Prostate gland (tissue), 2 donors: ENCODE measurements around the gene RSPH9. TPM values are rescaled to one million over a fixed set of nuclear protein-coding genes. Genes with fewer than 3 reads are reported as not detected.

Source experiments
- DNase-seq: peaks from one replicate; pipeline ENCODE4 v3.0.0-alpha.2; 2019; ENCODE audit warnings: low spot score
- H3K27ac ChIP-seq, 2 donors: fragments of 200-600 bp; sonication (generic); 2 replicates each; pipeline ENCODE4 v1.5.1; 2017 to 2019
- H3K27me3 ChIP-seq: fragments of 200-600 bp; sonication (generic); replicated peaks from 2 replicates; pipeline ENCODE4 v1.5.1; 2019; ENCODE audit not compliant: insufficient read depth
- H3K36me3 ChIP-seq, 2 donors: fragments of 200-600 bp; sonication (generic); 1 replicate in 1 of 2; 2 replicates in 1 of 2; pipeline versions ENCODE4 v1.5.1 to v1.8.1; 2017 to 2019
- H3K4me1 ChIP-seq: fragments of 200-600 bp; sonication (generic); replicated peaks from 2 replicates; pipeline ENCODE4 v1.5.1; 2019
- H3K4me3 ChIP-seq, 2 donors: fragments of 200-600 bp; sonication (generic); 2 replicates each; pipeline ENCODE4 v1.5.1; 2017 to 2019
- H3K9me3 ChIP-seq: fragments of 200-600 bp; sonication (generic); 2 replicates; pipeline ENCODE4 v1.5.1; 2017
- POLR2A ChIP-seq: fragments of 450-650 bp; IDR thresholded peaks from one replicate; pipeline ENCODE4 v1.6.1; 2016; ENCODE audit warnings: antibody characterized with exemption, mild to moderate bottlenecking
- POLR2AphosphoS5 ChIP-seq: sonication (generic); formaldehyde crosslinking; IDR thresholded peaks from one replicate; pipeline ENCODE4 v1.6.1; 2017; ENCODE audit warnings: antibody characterized with exemption
- WGBS: methylation state at CpG from one replicate; pipeline ENCODE4 v1.1.5; 2018; 5-methylcytosine and 5-hydroxymethylcytosine counted together
- intact Hi-C: fragments of 100-400 bp; cut with DNase I; formaldehyde crosslinking; loops from one replicate; pipeline ENCODE4 v1.14.2; 2022
- total RNA-seq, 2 donors: library from RNA; depleted of rRNA; stranded (reverse); fragments of >200 nt; gene quantifications; one replicate each; pipeline ENCODE4 v1.1.0, GENCODE V29; 2016
- TF ChIP-seq, protein P1 (sequence below), 4 experiments: fragments of 200-600 bp in 2 of 4; fragments of 450-650 bp in 2 of 4; sonication (generic) in 2 of 4; IDR thresholded peaks; 1 replicate in 3 of 4; 2 replicates in 1 of 4; pipeline ENCODE4 v1.5.1; 2016 to 2019; ENCODE audit warnings: antibody characterized with exemption in 4 of 4, mild to moderate bottlenecking in 2 of 4, moderate library complexity in 2 of 4

Gene RSPH9
- total RNA-seq, 2 donors from 2014 or later = 0.23 to 1.9 TPM

DNA sequence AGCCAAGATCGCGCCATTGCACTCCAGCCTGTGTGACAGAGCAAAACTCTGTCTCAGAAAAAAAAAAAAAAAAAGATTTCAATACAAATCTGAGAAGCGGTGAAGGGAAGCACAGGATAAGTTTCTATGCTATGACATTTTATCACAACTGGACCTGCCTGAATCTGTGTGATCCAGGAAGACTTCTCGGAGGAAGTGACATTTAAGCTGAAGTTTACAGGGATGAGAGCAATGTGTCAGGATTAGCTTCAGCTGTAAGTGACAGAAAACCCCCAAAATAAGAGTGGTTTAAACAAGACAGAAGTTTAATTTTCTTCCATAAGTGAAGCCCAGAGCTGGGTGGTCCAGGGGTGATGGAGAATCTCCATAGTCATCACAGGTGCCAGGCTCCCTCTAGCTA, 76.2 kb downstream of the RSPH9 start:
- DNase-seq = no peak
- intact Hi-C loops = no loop called here
- Histone ChIP-seq H3K36me3 (no peaks in the 10 kb centered on the region), H3K4me1 (peaks cover 16% of the 10 kb centered on the region), H3K27ac (no peak overlapping the region), H3K27me3 (no peaks in the 10 kb centered on the region), H3K4me3 (no peak overlapping the region), H3K9me3 (no peaks in the 10 kb centered on the region)
- WGBS = 82% methylated on average over 4 of the region's 4 CpGs
- TF ChIP-seq POLR2A (no peak), POLR2AphosphoS5 (no peak)
- TF ChIP-seq, protein P1, sequence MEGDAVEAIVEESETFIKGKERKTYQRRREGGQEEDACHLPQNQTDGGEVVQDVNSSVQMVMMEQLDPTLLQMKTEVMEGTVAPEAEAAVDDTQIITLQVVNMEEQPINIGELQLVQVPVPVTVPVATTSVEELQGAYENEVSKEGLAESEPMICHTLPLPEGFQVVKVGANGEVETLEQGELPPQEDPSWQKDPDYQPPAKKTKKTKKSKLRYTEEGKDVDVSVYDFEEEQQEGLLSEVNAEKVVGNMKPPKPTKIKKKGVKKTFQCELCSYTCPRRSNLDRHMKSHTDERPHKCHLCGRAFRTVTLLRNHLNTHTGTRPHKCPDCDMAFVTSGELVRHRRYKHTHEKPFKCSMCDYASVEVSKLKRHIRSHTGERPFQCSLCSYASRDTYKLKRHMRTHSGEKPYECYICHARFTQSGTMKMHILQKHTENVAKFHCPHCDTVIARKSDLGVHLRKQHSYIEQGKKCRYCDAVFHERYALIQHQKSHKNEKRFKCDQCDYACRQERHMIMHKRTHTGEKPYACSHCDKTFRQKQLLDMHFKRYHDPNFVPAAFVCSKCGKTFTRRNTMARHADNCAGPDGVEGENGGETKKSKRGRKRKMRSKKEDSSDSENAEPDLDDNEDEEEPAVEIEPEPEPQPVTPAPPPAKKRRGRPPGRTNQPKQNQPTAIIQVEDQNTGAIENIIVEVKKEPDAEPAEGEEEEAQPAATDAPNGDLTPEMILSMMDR (IDR thresholded peaks at IDR 0.05) = no peak

Other genes starting within 250 kb of the RSPH9 start
- 10 to 100 TPM; 18.0 to 38.1 TPM for gene ABCC10, start 217.5 kb upstream of the RSPH9 start, total RNA-seq
- 10 to 100 TPM; 13.5 to 46.1 TPM for gene DLK2, start 189.5 kb upstream of the RSPH9 start, total RNA-seq
- 10 to 100 TPM; 29.1 to 51.6 TPM for gene TJAP1, start 167.5 kb upstream of the RSPH9 start, total RNA-seq
- 1 to 10 TPM in 1 of 2 donors, under 1 TPM in 1; 0.68 to 4.0 TPM for gene LRRC73, start 134.7 kb upstream of the RSPH9 start, total RNA-seq
- 100 to 1,000 TPM; 162 to 180 TPM for gene YIPF3, start 128.1 kb upstream of the RSPH9 start, total RNA-seq
- 10 to 100 TPM; 24.4 to 37.2 TPM for gene POLR1C, start 127.9 kb upstream of the RSPH9 start, total RNA-seq
- 10 to 100 TPM; 17.9 to 33.3 TPM for gene XPO5, start 69.0 kb upstream of the RSPH9 start, total RNA-seq
- gene POLH, start 68.9 kb upstream of the RSPH9 start, total RNA-seq = 10 to 100 TPM in 1 of 2 donors, 1 to 10 TPM in 1; 9.2 to 11.8 TPM
- gene GTPBP2, start 15.8 kb upstream of the RSPH9 start, total RNA-seq = 10 to 100 TPM; 22.4 to 54.9 TPM
- gene MAD2L1BP, start 9.2 kb upstream of the RSPH9 start, total RNA-seq = 10 to 100 TPM; 24.9 to 46.8 TPM
- 10 to 100 TPM; 56.6 to 56.9 TPM for gene MRPS18A, start 42.8 kb downstream of the RSPH9 start, total RNA-seq
- gene VEGFA, start 125.2 kb downstream of the RSPH9 start, total RNA-seq = 100 to 1,000 TPM; 127 to 335 TPM